Calu3 (cell line): Measurements from ENCODE around the gene ASCL1. TPM values are rescaled to one million over a fixed set of nuclear protein-coding genes. Genes with fewer than 3 reads are reported as not detected.

ENCODE experiments used
- BruUV-seq: library from RNA; stranded (reverse); fragments of 400-500 nt; replicated peaks from 2 replicates; lab custom pipeline; 2021; lab: Mats Ljungman, UMichigan
- CTCF ChIA-PET: fragments of 300-600 bp; sonication (Branson Sonifier 250); formaldehyde crosslinking; loops from one replicate; lab custom pipeline; 2022; ENCODE audit warnings: antibody characterized with exemption; lab: Charles Lee
- DNase-seq: peaks from one replicate; pipeline ENCODE4 v3.0.0; 2022
- H3K27ac Mint-ChIP-seq: one replicate; pipeline ENCODE4 v1.8.0; 2022; ENCODE audit warnings: mixed read lengths; ENCODE audit not compliant: unreplicated experiment
- H3K27me3 Mint-ChIP-seq: one replicate; pipeline ENCODE4 v1.8.0; 2022; ENCODE audit warnings: mixed read lengths; ENCODE audit not compliant: unreplicated experiment
- H3K36me3 Mint-ChIP-seq: one replicate; pipeline ENCODE4 v1.8.0; 2022; ENCODE audit warnings: mild to moderate bottlenecking, moderate library complexity, mixed read lengths; ENCODE audit not compliant: insufficient read depth, unreplicated experiment
- H3K4me1 Mint-ChIP-seq: one replicate; pipeline ENCODE4 v1.8.0; 2022; ENCODE audit warnings: mild to moderate bottlenecking, low read depth, mixed read lengths; ENCODE audit not compliant: unreplicated experiment
- H3K4me3 Mint-ChIP-seq: one replicate; pipeline ENCODE4 v1.8.0; 2022; ENCODE audit warnings: mild to moderate bottlenecking, low read depth, moderate library complexity, mixed read lengths; ENCODE audit not compliant: unreplicated experiment
- H3K9me3 Mint-ChIP-seq: one replicate; pipeline ENCODE4 v1.8.0; 2022; ENCODE audit warnings: low read depth, mixed read lengths; ENCODE audit not compliant: unreplicated experiment
- intact Hi-C: fragments of 100-400 bp; cut with micrococcal nuclease; formaldehyde crosslinking; loops from one replicate; pipeline ENCODE4 v1.10.0; 2022; ENCODE audit not compliant: unreplicated experiment
- total RNA-seq: library from RNA; stranded (reverse); gene quantifications from 2 replicates; pipeline ENCODE4 v1.2.3, GENCODE V29; 2022
- TF ChIP-seq, protein P1 (sequence below): fragments of 200-600 bp; IDR thresholded peaks from one replicate; pipeline ENCODE4 v1.8.0; 2022; ENCODE audit warnings: antibody characterized with exemption; ENCODE audit not compliant: unreplicated experiment

The ASCL1 gene
- total RNA-seq, 1 experiment from 2014 or later, result not detected

DNA sequence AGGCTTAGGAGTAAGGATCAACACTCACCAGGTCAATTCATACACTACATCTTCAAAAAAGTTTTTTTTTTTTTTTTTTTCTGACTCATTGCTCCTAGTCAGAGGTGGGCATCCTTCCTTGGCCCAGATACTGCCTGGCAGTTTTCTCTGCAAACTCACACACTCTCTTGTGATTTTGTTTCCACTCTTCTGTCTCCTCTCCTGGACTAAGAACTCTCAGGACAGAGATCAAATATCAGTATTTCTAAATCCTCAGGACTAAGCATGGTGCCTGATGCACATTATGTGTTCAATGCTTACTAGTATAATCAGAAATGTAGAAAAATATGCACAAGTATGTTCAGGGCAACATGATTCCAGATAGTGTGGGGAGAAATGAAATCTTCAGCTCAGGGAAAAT is 30.3 kb upstream of the ASCL1 start:
- Mint-ChIP-seq H3K4me1 (no peaks in the 10 kb centered on the region), H3K27me3 (no peaks in the 10 kb centered on the region), H3K4me3 (no peak overlapping the region), H3K36me3 (no peaks in the 10 kb centered on the region), H3K9me3 (no peaks in the 10 kb centered on the region), H3K27ac (no peak overlapping the region)
- no TSS peak for BruUV-seq
- intact Hi-C loops, result no loop called here
- CTCF ChIA-PET, result interaction anchor here (0.6 to 0.7 kb wide), 2 partner anchors 108 to 563 kb away, joined by 4 to 5 read pairs; no protein-coding TSS in a partner anchor
- no peak for DNase-seq
- TF ChIP-seq, protein P1, sequence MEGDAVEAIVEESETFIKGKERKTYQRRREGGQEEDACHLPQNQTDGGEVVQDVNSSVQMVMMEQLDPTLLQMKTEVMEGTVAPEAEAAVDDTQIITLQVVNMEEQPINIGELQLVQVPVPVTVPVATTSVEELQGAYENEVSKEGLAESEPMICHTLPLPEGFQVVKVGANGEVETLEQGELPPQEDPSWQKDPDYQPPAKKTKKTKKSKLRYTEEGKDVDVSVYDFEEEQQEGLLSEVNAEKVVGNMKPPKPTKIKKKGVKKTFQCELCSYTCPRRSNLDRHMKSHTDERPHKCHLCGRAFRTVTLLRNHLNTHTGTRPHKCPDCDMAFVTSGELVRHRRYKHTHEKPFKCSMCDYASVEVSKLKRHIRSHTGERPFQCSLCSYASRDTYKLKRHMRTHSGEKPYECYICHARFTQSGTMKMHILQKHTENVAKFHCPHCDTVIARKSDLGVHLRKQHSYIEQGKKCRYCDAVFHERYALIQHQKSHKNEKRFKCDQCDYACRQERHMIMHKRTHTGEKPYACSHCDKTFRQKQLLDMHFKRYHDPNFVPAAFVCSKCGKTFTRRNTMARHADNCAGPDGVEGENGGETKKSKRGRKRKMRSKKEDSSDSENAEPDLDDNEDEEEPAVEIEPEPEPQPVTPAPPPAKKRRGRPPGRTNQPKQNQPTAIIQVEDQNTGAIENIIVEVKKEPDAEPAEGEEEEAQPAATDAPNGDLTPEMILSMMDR, result no peak

- Mint-ChIP-seq H3K27ac (no peak overlapping the region), H3K27me3 (no peaks in the 10 kb centered on the region)
- intact Hi-C loops, result no loop called here
Observed at GRCh38 chr12:102933168-102933567, 24.3 kb upstream of the ASCL1 start.

GRCh38 chr12:102939059-102939458 is 18.4 kb upstream of the ASCL1 start:
- intact Hi-C loops, result no loop called here

More at GRCh38 chr12:102933168-102933567, 24.3 kb upstream of the ASCL1 start:
- CTCF ChIA-PET, result no interaction called here
- Mint-ChIP-seq H3K36me3 (no peaks in the 10 kb centered on the region), H3K4me1 (no peaks in the 10 kb centered on the region), H3K4me3 (no peak overlapping the region), H3K9me3 (no peaks in the 10 kb centered on the region)
- no TSS peak for BruUV-seq
- TF ChIP-seq, protein P1, result no peak
- no peak for DNase-seq

DNA sequence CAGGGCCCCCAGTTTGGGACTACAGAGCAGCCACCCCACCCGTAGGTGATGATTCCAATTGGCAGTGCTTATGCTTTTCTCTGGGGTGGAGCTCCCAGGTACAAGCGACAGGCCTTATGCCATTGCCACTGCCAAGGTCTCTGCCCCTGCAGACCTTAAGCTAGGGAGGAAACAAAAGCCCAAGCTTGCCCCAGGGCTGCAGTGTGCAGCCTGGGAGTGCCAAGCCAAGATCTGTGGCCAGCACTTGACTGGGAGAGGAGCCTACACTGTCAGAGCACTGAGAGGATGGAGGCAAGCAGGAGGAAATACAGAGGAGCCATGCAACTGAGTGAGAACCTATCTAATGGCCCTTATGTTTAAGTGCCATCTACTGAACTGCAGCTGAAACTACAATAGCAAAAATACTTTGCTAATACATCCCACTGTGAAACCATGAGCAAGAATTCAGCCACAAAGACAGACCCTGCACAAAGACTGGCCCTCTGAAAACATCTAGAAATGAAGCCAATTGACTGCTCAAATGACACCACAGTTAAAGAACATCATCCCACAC is 17.7 kb upstream of the ASCL1 start:
- TF ChIP-seq, protein P1, result no peak
- peaks cover 12% of the 10 kb centered on the region for H3K27me3 Mint-ChIP-seq
- no peaks in the 10 kb centered on the region for H3K9me3 Mint-ChIP-seq
- H3K4me1 Mint-ChIP-seq, result no peaks in the 10 kb centered on the region
- no peak overlapping the region for H3K4me3 Mint-ChIP-seq
- no peak for DNase-seq
- no peaks in the 10 kb centered on the region for H3K36me3 Mint-ChIP-seq
- CTCF ChIA-PET, result interaction anchor here (1.3 to 2.5 kb wide), 4 partner anchors 9 to 60 kb away, joined by 3 to 45 read pairs (median 6); no protein-coding TSS in a partner anchor
- no peak overlapping the region for H3K27ac Mint-ChIP-seq
- no TSS peak for BruUV-seq
- intact Hi-C loops, result loop anchor here (1.0 kb wide), 1 partner anchor 56 kb away; no protein-coding TSS in a partner anchor

More at GRCh38 chr12:102939059-102939458, 18.4 kb upstream of the ASCL1 start:
- CTCF ChIA-PET, result interaction anchor here (1.3 to 2.5 kb wide), 4 partner anchors 10 to 60 kb away, joined by 3 to 45 read pairs (median 6); no protein-coding TSS in a partner anchor
- Mint-ChIP-seq H3K9me3 (no peaks in the 10 kb centered on the region), H3K27ac (no peak overlapping the region), H3K36me3 (no peaks in the 10 kb centered on the region), H3K27me3 (peaks cover 5% of the 10 kb centered on the region), H3K4me1 (no peaks in the 10 kb centered on the region), H3K4me3 (no peak overlapping the region)
- TF ChIP-seq, protein P1, result no peak
- DNase-seq, result no peak
- BruUV-seq, result no TSS peak
